WTC11 (cell line): Measurements from ENCODE around the gene SMG1.

ENCODE experiments used
- CTCF ChIP-seq: fragments of 200-600 bp; IDR thresholded peaks from 2 replicates; pipeline ENCODE4 v1.8.0; 2022; ENCODE audit warnings: antibody characterized with exemption
- ZNF317 ChIP-seq: sonication (generic); formaldehyde crosslinking; IDR thresholded peaks from 2 replicates; pipeline ENCODE4 v1.8.1; 2023; ENCODE audit warnings: low read depth, mild to moderate bottlenecking, moderate library complexity, missing genetic modification reagents, borderline replicate concordance

DNA sequence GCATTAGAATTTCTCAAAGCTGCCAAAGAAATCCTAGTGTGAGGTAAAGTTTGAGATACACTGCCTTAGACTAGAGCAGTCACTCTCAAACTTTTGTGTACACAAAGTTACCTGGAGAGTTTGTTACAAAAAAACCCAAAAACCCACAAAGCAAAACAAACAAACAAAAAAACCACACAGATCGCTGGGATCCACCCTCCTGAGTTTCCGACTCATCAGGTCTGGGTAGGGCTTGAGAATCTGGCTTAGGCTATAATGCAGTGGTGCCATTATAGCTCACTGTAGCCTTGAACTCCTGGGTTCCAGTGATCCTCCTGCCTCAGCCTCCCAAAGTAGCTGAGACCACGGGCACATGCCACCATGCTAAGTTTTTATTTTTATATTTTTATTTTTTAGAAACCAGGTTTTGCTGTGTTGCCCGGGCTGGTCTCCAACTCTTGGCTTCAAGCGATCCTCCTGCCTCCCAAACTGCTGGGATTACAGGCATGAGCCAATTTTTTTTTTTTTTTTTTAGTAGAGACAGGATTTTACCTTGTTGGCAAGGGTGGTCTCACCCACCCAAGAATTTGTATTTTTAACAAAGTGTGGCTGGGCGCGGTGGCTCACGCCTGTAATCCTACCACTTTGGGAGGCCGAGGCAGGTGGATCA, 22.3 kb upstream of the SMG1 start:
- TF ChIP-seq CTCF (no peak), ZNF317 (CRISPR knock-in tag) (no peak)
